ENCODE results near the gene ZFAND3. TPM values are rescaled to one million over a fixed set of nuclear protein-coding genes. Genes with fewer than 3 reads are reported as not detected.

The ZFAND3 gene
- total and polyA plus RNA-seq, 9 donors, result 16.6 to 220 (median 51.9) TPM

GRCh38 chr6:38092465-38092864 is 272.9 kb downstream of the ZFAND3 start:
- Histone ChIP-seq H3K27me3 (no peaks in the 10 kb centered on the region), H3K4me1 (ENCODE audit: insufficient read depth) (peaks cover 3% of the 10 kb centered on the region), H3K27ac (no peak overlapping the region), H3K36me3 (no peaks in the 10 kb centered on the region), H3K9me3 (no peaks in the 10 kb centered on the region), H3K4me3 (no peak overlapping the region)
- 46 to 81% (median 73%) methylated on average over 4 of the region's 4 CpGs for WGBS, 3 donors
- DNase-seq, result no peak
- intact Hi-C loops (cut with DNase I), result no loop called here
- no peak for TF ChIP-seq EP300 (IDR thresholded peaks at IDR 0.05)
- no peak for TF ChIP-seq CTCF (IDR thresholded peaks at IDR 0.05)
- TF ChIP-seq POLR2A (IDR thresholded peaks at IDR 0.05), result no peak

DNA sequence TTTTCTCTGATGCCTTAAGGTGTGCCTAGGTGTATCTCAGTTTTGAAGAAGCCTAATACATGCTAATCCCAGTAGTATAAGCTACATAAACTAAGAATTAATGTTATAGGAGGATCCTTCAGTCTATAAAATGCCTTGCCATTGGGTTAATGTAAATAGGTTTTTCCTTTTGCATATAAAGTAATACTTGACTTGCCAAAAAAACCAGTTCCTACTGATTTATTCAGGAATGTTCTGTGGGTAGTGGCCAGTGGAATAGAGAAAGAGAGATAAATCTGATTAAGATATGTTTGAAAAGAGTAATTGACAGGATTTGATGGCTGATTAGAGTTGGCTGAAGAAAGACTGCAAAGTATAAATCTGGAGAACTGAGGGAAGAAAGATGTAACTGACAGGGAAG is 273.4 kb downstream of the ZFAND3 start:
- Histone ChIP-seq H3K27me3 (no peaks in the 10 kb centered on the region), H3K4me1 (ENCODE audit: insufficient read depth) (peaks cover 3% of the 10 kb centered on the region), H3K4me3 (no peak overlapping the region), H3K36me3 (no peaks in the 10 kb centered on the region), H3K9me3 (no peaks in the 10 kb centered on the region), H3K27ac (no peak overlapping the region)
- no peak for DNase-seq
- TF ChIP-seq CTCF (IDR thresholded peaks at IDR 0.05) (no peak), POLR2A (IDR thresholded peaks at IDR 0.05) (no peak), EP300 (IDR thresholded peaks at IDR 0.05) (no peak)
- intact Hi-C loops (cut with DNase I), result no loop called here

- Histone ChIP-seq H3K9me3 (no peaks in the 10 kb centered on the region), H3K4me3 (no peak overlapping the region), H3K27me3 (no peaks in the 10 kb centered on the region), H3K27ac (no peak overlapping the region), H3K4me1 (ENCODE audit: insufficient read depth) (peaks cover 3% of the 10 kb centered on the region), H3K36me3 (no peaks in the 10 kb centered on the region)
- TF ChIP-seq EP300 (IDR thresholded peaks at IDR 0.05) (no peak), CTCF (IDR thresholded peaks at IDR 0.05) (no peak), POLR2A (IDR thresholded peaks at IDR 0.05) (no peak)
- no peak for DNase-seq
- WGBS, 3 donors, result 62 to 74% (median 66%) methylated on average over 2 of the region's 2 CpGs
- intact Hi-C loops (cut with DNase I), result no loop called here
These were observed 275.5 kb downstream of the ZFAND3 start for GRCh38 chr6:38095054-38095453.

DNA sequence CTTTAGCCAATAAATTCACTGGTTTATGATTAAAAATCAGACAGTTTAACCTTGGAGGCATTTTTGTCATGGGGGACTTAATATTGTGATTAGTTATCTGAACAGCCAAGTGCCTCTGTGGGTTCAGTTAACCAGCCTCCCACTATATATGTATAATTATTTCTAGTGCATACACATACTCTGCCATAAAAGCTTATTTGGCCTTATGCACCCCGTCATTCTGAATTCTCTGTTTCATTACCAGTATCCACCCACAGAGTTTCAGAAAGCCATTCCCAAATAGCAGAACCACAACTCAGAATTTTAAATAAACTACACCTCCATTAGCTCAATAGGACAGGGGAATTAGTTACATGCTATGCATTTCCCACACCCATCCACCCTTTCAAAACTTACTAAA is 279.7 kb downstream of the ZFAND3 start:
- 85 to 91% (median 89%) methylated on average over 1 of the region's 1 CpG for WGBS, 3 donors
- H3K4me3 ChIP-seq, result no peak overlapping the region

More for the DNA sequence above, 279.7 kb downstream of the ZFAND3 start:
- intact Hi-C loops (cut with DNase I), result no loop called here
- H3K27ac ChIP-seq, result no peak overlapping the region
- H3K36me3 ChIP-seq, result no peaks in the 10 kb centered on the region
- no peak for DNase-seq
- no peaks in the 10 kb centered on the region for H3K27me3 ChIP-seq
- H3K9me3 ChIP-seq, result no peaks in the 10 kb centered on the region
- TF ChIP-seq POLR2A (IDR thresholded peaks at IDR 0.05) (no peak), CTCF (IDR thresholded peaks at IDR 0.05) (no peak), EP300 (IDR thresholded peaks at IDR 0.05) (no peak)
- no peaks in the 10 kb centered on the region for H3K4me1 ChIP-seq (ENCODE audit: insufficient read depth)
